HCT116 (cell line): ENCODE data around the gene ENTPD6. TPM values are rescaled to one million over a fixed set of nuclear protein-coding genes. Genes with fewer than 3 reads are reported as not detected.

Experiments used
- ATAC-seq: fragments of 200-7000 bp; cut with Tn5 transposase; 2 replicates; pipeline ENCODE4 v1.9.1; 2020; ENCODE audit warnings: mild to moderate bottlenecking, moderate library complexity
- BruUV-seq: library from RNA; stranded (reverse); fragments of 400-500 nt; replicated peaks from 2 replicates; lab custom pipeline; 2021; lab: Mats Ljungman, UMichigan
- CTCF ChIA-PET: fragments of 300-600 bp; sonication (Branson Sonifier 250); formaldehyde crosslinking; loops from one replicate; lab custom pipeline; 2021; ENCODE audit warnings: antibody characterized with exemption; lab: Charles Lee
- POLR2A ChIA-PET: fragments of 300-600, 350-600 bp; sonication (Branson Sonifier 250); formaldehyde crosslinking; loops from one replicate; lab custom pipeline; 2021; ENCODE audit warnings: antibody characterized with exemption; lab: Charles Lee
- RAD21 ChIA-PET, 2 experiments: fragments of 300-600 bp; sonication (Branson Sonifier 250); formaldehyde crosslinking; loops; one replicate each; lab custom pipeline; 2023; ENCODE audit warnings: low total read pairs in 2 of 2; ENCODE audit not compliant: uncharacterized antibody in 2 of 2, unreplicated experiment in 2 of 2, low non-redundant PET in 1 of 2; lab: Charles Lee
- DNase-seq: peaks from one replicate; pipeline ENCODE4 v3.0.0-alpha.2; 2010; ENCODE audit warnings: low read depth, low spot score
- H2AFZ ChIP-seq: fragments of 200-600 bp; shearing (Covaris generic), sonication (generic); 2 replicates; pipeline ENCODE4 v1.6.1; 2017; ENCODE audit warnings: low read depth, mixed run types, mixed read lengths, antibody characterized with exemption, low read length; ENCODE audit not compliant: poor library complexity, severe bottlenecking
- H3K27ac ChIP-seq: 2 replicates; pipeline ENCODE4 v1.5.1; 2012; ENCODE audit warnings: low read depth, low read length
- H3K27me3 ChIP-seq: fragments of 200-600 bp; sonication (generic); 2 replicates; pipeline ENCODE4 v1.6.1; 2016; ENCODE audit warnings: mixed run types, low read length, mixed read lengths; ENCODE audit not compliant: insufficient read depth
- H3K36me3 ChIP-seq, 2 experiments: fragments of 200-500 bp in 1 of 2; fragments of 200-600 bp in 1 of 2; sonication (Bioruptor generic) in 1 of 2; sonication (generic) in 1 of 2; 2 replicates each; pipeline versions ENCODE4 v1.5.1 to v1.6.1; 2014 to 2016; ENCODE audit warnings: low read length in 2 of 2, inconsistent platforms in 1 of 2, mixed read lengths in 1 of 2, mixed run types in 1 of 2; ENCODE audit not compliant: insufficient read depth in 2 of 2, control insufficient read depth in 1 of 2
- H3K4me1 ChIP-seq, 2 experiments: fragments of 200-600 bp in 1 of 2; sonication (generic) in 1 of 2; 2 replicates each; pipeline versions ENCODE4 v1.5.1 to v1.6.1; 2012 to 2017; ENCODE audit warnings: low read length in 2 of 2, inconsistent platforms in 1 of 2, mild to moderate bottlenecking in 1 of 2, mixed read lengths in 1 of 2, mixed run types in 1 of 2, moderate library complexity in 1 of 2; ENCODE audit not compliant: insufficient read depth in 2 of 2, control insufficient read depth in 1 of 2
- H3K4me2 ChIP-seq: fragments of 200-600 bp; sonication (generic); 2 replicates; pipeline ENCODE4 v1.6.1; 2017; ENCODE audit warnings: mixed run types, low read length, mixed read lengths
- H3K4me3 ChIP-seq, 2 experiments: fragments of 200-600 bp in 1 of 2; sonication (generic) in 1 of 2; replicated peaks in 1 of 2; 2 replicates each; pipeline ENCODE4 v1.5.1; 2011 to 2016; ENCODE audit warnings: low read length in 2 of 2, control low read depth in 1 of 2, low read depth in 1 of 2, mild to moderate bottlenecking in 1 of 2, mixed read lengths in 1 of 2, mixed run types in 1 of 2
- H3K79me2 ChIP-seq: fragments of 200-600 bp; sonication (generic); 2 replicates; pipeline ENCODE4 v1.6.1; 2017; ENCODE audit warnings: mild to moderate bottlenecking, mixed run types, low read length, moderate library complexity, mixed read lengths; ENCODE audit not compliant: insufficient read depth
- H3K9ac ChIP-seq: fragments of 200-600 bp; sonication (generic); 2 replicates; pipeline ENCODE4 v1.6.1; 2016; ENCODE audit warnings: low read length, mixed read lengths
- H3K9me2 ChIP-seq: fragments of 200-600 bp; sonication (generic), shearing (Covaris generic); 2 replicates; pipeline ENCODE4 v1.6.1; 2017; ENCODE audit warnings: mixed run types, mild to moderate bottlenecking, moderate library complexity; ENCODE audit not compliant: insufficient read depth
- H3K9me3 ChIP-seq, 2 experiments: fragments of 200-500 bp in 1 of 2; fragments of 200-600 bp in 1 of 2; sonication (Bioruptor generic) in 1 of 2; sonication (generic) in 1 of 2; 2 replicates each; pipeline ENCODE4 v1.6.1; 2014 to 2017; ENCODE audit warnings: low read length in 2 of 2, mixed read lengths in 2 of 2, inconsistent platforms in 1 of 2, low read depth in 1 of 2, mild to moderate bottlenecking in 1 of 2, mixed run types in 1 of 2, moderate library complexity in 1 of 2; ENCODE audit not compliant: control insufficient read depth in 1 of 2, insufficient read depth in 1 of 2
- H4K20me1 ChIP-seq: fragments of 200-600 bp; sonication (generic), shearing (Covaris generic); 2 replicates; pipeline ENCODE4 v1.6.1; 2017; ENCODE audit warnings: mixed run types, mild to moderate bottlenecking, moderate library complexity; ENCODE audit not compliant: insufficient read depth
- ATF3 ChIP-seq: IDR thresholded peaks from 2 replicates; pipeline ENCODE4 v1.6.1; 2012
- CBX3 ChIP-seq: IDR thresholded peaks from 2 replicates; pipeline ENCODE4 v1.6.1; 2012; ENCODE audit warnings: low read depth
- CEBPB ChIP-seq: IDR thresholded peaks from 2 replicates; pipeline ENCODE4 v1.6.1; 2012; ENCODE audit warnings: low read depth
- CTCF ChIP-seq, 3 experiments: fragments of 200-600 bp in 1 of 3; sonication (generic) in 1 of 3; IDR thresholded peaks in 2 of 3; conservative IDR thresholded peaks in 1 of 3; 2 replicates each; pipeline ENCODE4 v1.5.1; 2012 to 2017; ENCODE audit warnings: low read depth in 2 of 3, low read length in 2 of 3, antibody characterized with exemption in 1 of 3, borderline replicate concordance in 1 of 3, control low read depth in 1 of 3, mild to moderate bottlenecking in 1 of 3, mixed read lengths in 1 of 3, mixed run types in 1 of 3, moderate library complexity in 1 of 3; ENCODE audit not compliant: insufficient read depth in 1 of 3
- EGR1 ChIP-seq: IDR thresholded peaks from 2 replicates; pipeline ENCODE4 v1.6.1; 2012; ENCODE audit warnings: low read depth
- EZH2 ChIP-seq: fragments of 200-600 bp; sonication (generic); IDR thresholded peaks from 2 replicates; pipeline ENCODE4 v1.6.1; 2017; ENCODE audit warnings: antibody characterized with exemption, mixed run types
- EZH2phosphoT487 ChIP-seq: fragments of 200-600 bp; IDR thresholded peaks from 2 replicates; pipeline ENCODE4 v1.6.1; 2018; ENCODE audit warnings: antibody characterized with exemption, borderline replicate concordance
- FOSL1 ChIP-seq: IDR thresholded peaks from 2 replicates; pipeline ENCODE4 v1.6.1; 2012; ENCODE audit warnings: low read depth
- JUND ChIP-seq: IDR thresholded peaks from 2 replicates; pipeline ENCODE4 v1.6.1; 2012
- MAX ChIP-seq: IDR thresholded peaks from 2 replicates; pipeline ENCODE4 v1.6.1; 2012
- POLR2A ChIP-seq: IDR thresholded peaks from 2 replicates; pipeline ENCODE4 v1.7.0; 2011; ENCODE audit warnings: borderline replicate concordance; ENCODE audit not compliant: insufficient read depth, insufficient read length; ENCODE audit errors: extremely low read depth
- POLR2AphosphoS5 ChIP-seq: IDR thresholded peaks from 2 replicates; pipeline ENCODE4 v1.6.1; 2011; ENCODE audit warnings: mild to moderate bottlenecking, low read depth, low read length, moderate library complexity
- RAD21 ChIP-seq: IDR thresholded peaks from 2 replicates; pipeline ENCODE4 v1.6.1; 2012; ENCODE audit warnings: low read depth, mild to moderate bottlenecking
- REST ChIP-seq: IDR thresholded peaks from 2 replicates; pipeline ENCODE4 v1.6.1; 2012; ENCODE audit warnings: low read depth
- SIN3A ChIP-seq: IDR thresholded peaks from 2 replicates; pipeline ENCODE4 v1.6.1; 2012; ENCODE audit warnings: low read depth
- SP1 ChIP-seq: IDR thresholded peaks from 2 replicates; pipeline ENCODE4 v1.6.1; 2012; ENCODE audit warnings: low read depth
- SRF ChIP-seq: IDR thresholded peaks from 2 replicates; pipeline ENCODE4 v1.6.1; 2012; ENCODE audit warnings: low read depth
- TCF7L2 ChIP-seq: IDR thresholded peaks from 2 replicates; pipeline ENCODE4 v1.7.0; 2011; ENCODE audit warnings: borderline replicate concordance, inconsistent platforms; ENCODE audit not compliant: insufficient read depth, insufficient read length; ENCODE audit errors: extremely low read depth
- YY1 ChIP-seq: IDR thresholded peaks from 2 replicates; pipeline ENCODE4 v1.6.1; 2011; ENCODE audit warnings: low read length, low read depth, moderate library complexity, mild to moderate bottlenecking; ENCODE audit not compliant: insufficient replicate concordance; ENCODE audit errors: extremely low read depth
- ZNF274 ChIP-seq: fragments of 200-500 bp; sonication (Bioruptor generic); IDR thresholded peaks from 2 replicates; pipeline ENCODE4 v1.6.1; 2014; ENCODE audit warnings: mild to moderate bottlenecking, low read depth, low read length, inconsistent platforms
- intact Hi-C: fragments of 100-400 bp; cut with micrococcal nuclease; formaldehyde crosslinking; loops from 2 replicates; pipeline ENCODE4 v1.10.0; 2022
- total RNA-seq: library from RNA; stranded (reverse); gene quantifications from one replicate; pipeline ENCODE4 v1.2.1, GENCODE V29; 2021; ENCODE audit not compliant: unreplicated experiment

The ENTPD6 gene
- total RNA-seq, 1 experiment from 2014 or later = 89.2 TPM

GRCh38 chr20:25257756-25258475, 62.4 kb downstream of the ENTPD6 start:
- Histone ChIP-seq H3K79me2 (peaks cover 39% of the 10 kb centered on the region), H3K27me3 (no peaks in the 10 kb centered on the region), H3K9me2 (no peaks in the 10 kb centered on the region), H3K27ac (no peak overlapping the region), H3K4me3 (no peak overlapping the region), H3K9ac (no peak overlapping the region), H4K20me1 (no peaks in the 10 kb centered on the region), H3K36me3 (0 out of 4 replicates have a peak, but pooled peaks cover 0 to 4% of the 10 kb centered on the region in 2 experiments), H3K4me2 (no peak overlapping the region), H2AFZ (no peak overlapping the region), H3K9me3 (no peaks in the 10 kb centered on the region), H3K4me1 (peaks cover 17 to 22% of the 10 kb centered on the region in 2 experiments)
- ChIA-PET POLR2A (interaction anchor here (0.5 kb wide), 1 partner anchor 133 kb away, joined by 5 read pairs; the partner anchor contains the start of gene ABHD12), CTCF (no interaction called here), RAD21 (no interaction called here)
- TF ChIP-seq POLR2AphosphoS5 = no peak
- TF ChIP-seq ATF3 = no peak
- TF ChIP-seq REST = no peak
- no peak for TF ChIP-seq JUND
- no peak for TF ChIP-seq POLR2A
- no peak for TF ChIP-seq FOSL1
- no peak for TF ChIP-seq ZNF274
- TF ChIP-seq CEBPB = no peak
- no peak for TF ChIP-seq TCF7L2
- TF ChIP-seq MAX = no peak
- TF ChIP-seq YY1 = no peak
- no peak for TF ChIP-seq CBX3
- TF ChIP-seq SRF = no peak
- no peak for TF ChIP-seq CTCF (IDR thresholded peaks at IDR 0.05 in 2 of 3, conservative IDR thresholded peaks at IDR 0.05 in 1 of 3; ENCODE audit: borderline replicate concordance in 1 of 3, insufficient read depth in 1 of 3, low read depth in 2 of 3, low read length in 2 of 3)
- TF ChIP-seq EZH2phosphoT487 = no peak
- no peak for TF ChIP-seq SP1
- TF ChIP-seq EZH2 = no peak
- TF ChIP-seq RAD21 = no peak
- TF ChIP-seq EGR1 = no peak
- no peak for TF ChIP-seq SIN3A
- ATAC-seq = no peak
- DNase-seq = no peak
- BruUV-seq = no TSS peak
- intact Hi-C loops = loop anchor here (10.0 kb wide), 1 partner anchor 47 kb away; no protein-coding TSS in a partner anchor
